ENCODE measurements around the gene CASK.

CASK gene

GRCh38 chrX:41548411-41548810 lies 374.9 kb downstream of the CASK start:
- TF ChIP-seq CTCF (conservative IDR thresholded peaks at IDR 0.05; ENCODE audit: low read depth, low read length): no peak
- DNase-seq (ENCODE audit: low read depth): no peak
- no peak overlapping the region for H3K4me3 ChIP-seq (ENCODE audit: low read length)

- DNase-seq (ENCODE audit: low read depth): no peak
- H3K4me3 ChIP-seq (ENCODE audit: low read length): no peak overlapping the region
- TF ChIP-seq CTCF (conservative IDR thresholded peaks at IDR 0.05; ENCODE audit: low read depth, low read length): no peak
Measured at GRCh38 chrX:41543668-41544067, 379.7 kb downstream of the CASK start.

GRCh38 chrX:41543025-41543424 lies 380.3 kb downstream of the CASK start:
- DNase-seq (ENCODE audit: low read depth): no peak
- no peak for TF ChIP-seq CTCF (conservative IDR thresholded peaks at IDR 0.05; ENCODE audit: low read depth, low read length)
- H3K4me3 ChIP-seq (ENCODE audit: low read length): no peak overlapping the region

- TF ChIP-seq CTCF (conservative IDR thresholded peaks at IDR 0.05; ENCODE audit: low read depth, low read length): no peak
- no peak overlapping the region for H3K4me3 ChIP-seq (ENCODE audit: low read length)
- DNase-seq (ENCODE audit: low read depth): no peak
Measured at GRCh38 chrX:41542536-41542935, 380.8 kb downstream of the CASK start.

GRCh38 chrX:41542135-41542534 lies 381.2 kb downstream of the CASK start:
- DNase-seq (ENCODE audit: low read depth): no peak
- TF ChIP-seq CTCF (conservative IDR thresholded peaks at IDR 0.05; ENCODE audit: low read depth, low read length): no peak
- H3K4me3 ChIP-seq (ENCODE audit: low read length): no peak overlapping the region

- DNase-seq (ENCODE audit: low read depth): no peak
Measured at GRCh38 chrX:41541386-41541785, 382.0 kb downstream of the CASK start.

GRCh38 chrX:41538707-41539106 lies 384.6 kb downstream of the CASK start:
- no peak for TF ChIP-seq CTCF (conservative IDR thresholded peaks at IDR 0.05; ENCODE audit: low read depth, low read length)

More at GRCh38 chrX:41541386-41541785, 382.0 kb downstream of the CASK start:
- no peak for TF ChIP-seq CTCF (conservative IDR thresholded peaks at IDR 0.05; ENCODE audit: low read depth, low read length)
- no peak overlapping the region for H3K4me3 ChIP-seq (ENCODE audit: low read length)

More at GRCh38 chrX:41538707-41539106, 384.6 kb downstream of the CASK start:
- H3K4me3 ChIP-seq (ENCODE audit: low read length): no peak overlapping the region
- DNase-seq (ENCODE audit: low read depth): no peak

Measured in retinal pigment epithelial cell (primary cell).